ENCODE data around the gene RAB10. TPM values are rescaled to one million over a fixed set of nuclear protein-coding genes. Genes with fewer than 3 reads are reported as not detected.
A peak's percentile ranks its signal among the peaks of the same experiment; 100 is the strongest.

Gene RAB10
- total and polyA plus RNA-seq, 5 donors from 2014 or later, result 40.8 to 132 (median 112) TPM

DNA sequence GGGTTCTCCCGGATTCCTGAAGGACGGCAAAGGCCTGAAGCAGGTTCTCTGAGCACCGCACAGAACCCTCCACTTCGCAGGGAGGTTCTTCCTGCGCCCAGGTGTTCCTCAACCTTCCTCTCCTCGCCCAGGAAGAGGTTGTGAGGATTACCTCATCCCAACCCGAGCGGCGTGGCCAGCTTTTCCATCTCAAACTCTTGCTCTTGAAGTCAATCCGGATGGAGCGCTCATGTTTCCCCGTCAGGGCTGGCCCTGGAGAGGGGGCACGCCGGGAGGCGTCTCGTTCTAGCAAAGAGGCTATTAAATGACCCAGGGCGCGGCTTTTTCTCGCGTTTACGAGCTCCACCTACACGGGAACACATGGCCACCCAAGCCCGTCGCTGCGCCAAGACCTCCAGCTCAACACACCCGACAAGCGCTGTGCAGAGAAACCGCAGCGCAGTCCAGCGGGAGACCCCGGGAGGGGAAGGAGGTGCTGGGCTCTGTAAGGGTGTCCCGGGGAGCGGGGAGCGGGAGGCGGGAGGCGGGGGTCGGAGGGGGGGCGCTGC is 540 bp upstream of the RAB10 start:
- no peaks in the 10 kb centered on the region for H3K9me3 ChIP-seq (ENCODE audit: control insufficient read depth in 2 of 2, low read length in 2 of 2)

DNA sequence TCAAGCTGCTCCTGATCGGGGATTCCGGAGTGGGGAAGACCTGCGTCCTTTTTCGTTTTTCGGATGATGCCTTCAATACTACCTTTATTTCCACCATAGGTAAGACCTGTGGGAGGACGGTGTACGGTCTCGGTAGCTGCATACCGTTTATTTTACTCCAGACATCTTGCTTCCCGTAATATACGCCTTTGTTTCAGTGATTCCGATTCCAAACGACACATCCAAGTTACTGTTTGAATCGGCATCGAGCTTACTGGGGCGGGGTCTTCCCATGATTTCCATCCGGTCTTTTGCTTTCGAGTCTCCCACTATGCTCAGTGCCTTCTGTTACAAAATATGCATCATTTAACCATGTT is 731 bp downstream of the RAB10 start:
- no peaks in the 10 kb centered on the region for H3K27me3 Mint-ChIP-seq
- Histone ChIP-seq H3K4me1 (ENCODE audit: control insufficient read depth, insufficient read depth, low read length, poor library complexity, severe bottlenecking) (peaks cover 38% of the 10 kb centered on the region), H3K27ac (ENCODE audit: insufficient read depth, low read length, poor library complexity, severe bottlenecking) (peak overlapping the region; percentile 90), H3K9me3 (ENCODE audit: control insufficient read depth in 2 of 2, low read length in 2 of 2) (no peaks in the 10 kb centered on the region), H3K4me3 (ENCODE audit: low read depth, low read length) (peak overlapping the region; percentile 100), H3K27me3 (ENCODE audit: control insufficient read depth, insufficient read depth, low read length) (no peaks in the 10 kb centered on the region), H3K36me3 (ENCODE audit: control insufficient read depth, insufficient read depth, low read length) (peaks cover 2% of the 10 kb centered on the region)
- peaks cover 0 to 50% (median 28%) of the 10 kb centered on the region in 4 donors for H3K4me1 Mint-ChIP-seq
- peak overlapping the region; percentile 93 to 98 (median 95) for H3K4me3 Mint-ChIP-seq
- peak overlapping the region; percentile 60 to 98 (median 92) for H3K27ac Mint-ChIP-seq
- DNase-seq (peak in 1 of 3 donors; percentile 42), ATAC-seq (ENCODE audit: low read depth in 2 of 2) (no peak)
- no peaks in the 10 kb centered on the region for H3K36me3 Mint-ChIP-seq
- H3K9me3 Mint-ChIP-seq, result peaks cover 0 to 2% (median 0%) of the 10 kb centered on the region in 7 donors

More for the DNA sequence above, 540 bp upstream of the RAB10 start:
- Mint-ChIP-seq H3K36me3 (no peaks in the 10 kb centered on the region), H3K27me3 (no peaks in the 10 kb centered on the region), H3K4me1 (peaks cover 0 to 46% (median 27%) of the 10 kb centered on the region in 4 donors), H3K4me3 (peak overlapping the region; percentile 93 to 98 (median 95)), H3K27ac (peak overlapping the region; percentile 92 to 94 (median 93)), H3K9me3 (peaks cover 0 to 2% (median 0%) of the 10 kb centered on the region in 7 donors)
- peak overlapping the region; percentile 87 for H3K4me3 ChIP-seq (ENCODE audit: low read depth, low read length)
- DNase-seq (no peak), ATAC-seq (ENCODE audit: low read depth in 2 of 2) (no peak)
- H3K36me3 ChIP-seq (ENCODE audit: control insufficient read depth, insufficient read depth, low read length), result peaks cover 2% of the 10 kb centered on the region
- H3K27me3 ChIP-seq (ENCODE audit: control insufficient read depth, insufficient read depth, low read length), result no peaks in the 10 kb centered on the region
- H3K4me1 ChIP-seq (ENCODE audit: control insufficient read depth, insufficient read depth, low read length, poor library complexity, severe bottlenecking), result peaks cover 37% of the 10 kb centered on the region
- peak overlapping the region; percentile 90 for H3K27ac ChIP-seq (ENCODE audit: insufficient read depth, low read length, poor library complexity, severe bottlenecking)

DNA sequence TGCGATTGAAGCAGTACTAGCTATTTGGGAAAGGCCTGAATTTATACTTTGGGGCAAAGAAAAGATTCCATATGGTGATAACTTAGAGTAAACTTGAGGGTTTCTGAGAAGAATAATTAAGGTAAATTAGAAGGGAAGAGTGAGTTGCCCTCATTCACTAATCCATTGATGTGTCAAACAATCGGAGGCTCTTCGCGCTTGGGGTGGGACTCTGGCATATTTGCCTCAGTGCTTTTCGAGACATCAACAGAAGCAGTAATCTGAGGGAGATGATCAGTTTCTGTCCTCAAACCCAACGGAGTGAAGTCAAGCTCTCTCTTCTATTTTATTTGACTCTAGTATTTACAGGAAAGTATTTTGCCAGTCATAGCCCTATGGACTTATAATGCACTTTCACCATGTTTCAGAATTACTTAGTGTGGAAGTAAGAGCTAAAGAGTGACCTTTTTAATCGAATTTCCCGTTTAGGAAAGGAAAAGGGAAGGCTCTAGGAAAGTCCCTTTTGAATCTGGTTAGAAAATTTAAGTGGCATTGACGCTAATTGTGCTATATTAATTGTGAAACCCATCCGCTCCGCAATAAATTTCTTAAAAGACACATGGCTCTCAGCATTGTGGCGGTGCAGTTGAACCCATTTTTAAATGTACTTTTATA is 1.3 kb downstream of the RAB10 start:
- Histone ChIP-seq H3K27me3 (ENCODE audit: control insufficient read depth, insufficient read depth, low read length) (no peaks in the 10 kb centered on the region), H3K36me3 (ENCODE audit: control insufficient read depth, insufficient read depth, low read length) (peaks cover 4% of the 10 kb centered on the region), H3K4me3 (ENCODE audit: low read depth, low read length) (peak overlapping the region; percentile 100), H3K4me1 (ENCODE audit: control insufficient read depth, insufficient read depth, low read length, poor library complexity, severe bottlenecking) (peaks cover 44% of the 10 kb centered on the region), H3K27ac (ENCODE audit: insufficient read depth, low read length, poor library complexity, severe bottlenecking) (peak overlapping the region; percentile 5), H3K9me3 (ENCODE audit: control insufficient read depth in 2 of 2, low read length in 2 of 2) (no peaks in the 10 kb centered on the region)
- peak overlapping the region; percentile 93 to 98 (median 95) for H3K4me3 Mint-ChIP-seq
- H3K4me1 Mint-ChIP-seq, result peaks cover under 1 to 55% (median 31%) of the 10 kb centered on the region in 4 donors
- H3K36me3 Mint-ChIP-seq, result peaks cover 2% of the 10 kb centered on the region
- H3K27ac Mint-ChIP-seq, result peak overlapping the region; percentile 60 to 98 (median 92)
- H3K27me3 Mint-ChIP-seq, result no peaks in the 10 kb centered on the region
- peaks cover 0 to 2% (median 0%) of the 10 kb centered on the region in 7 donors for H3K9me3 Mint-ChIP-seq
- no peak for ATAC-seq (ENCODE audit: low read depth in 2 of 2)
- DNase-seq, result peak in 1 of 3 donors; percentile 21

DNA sequence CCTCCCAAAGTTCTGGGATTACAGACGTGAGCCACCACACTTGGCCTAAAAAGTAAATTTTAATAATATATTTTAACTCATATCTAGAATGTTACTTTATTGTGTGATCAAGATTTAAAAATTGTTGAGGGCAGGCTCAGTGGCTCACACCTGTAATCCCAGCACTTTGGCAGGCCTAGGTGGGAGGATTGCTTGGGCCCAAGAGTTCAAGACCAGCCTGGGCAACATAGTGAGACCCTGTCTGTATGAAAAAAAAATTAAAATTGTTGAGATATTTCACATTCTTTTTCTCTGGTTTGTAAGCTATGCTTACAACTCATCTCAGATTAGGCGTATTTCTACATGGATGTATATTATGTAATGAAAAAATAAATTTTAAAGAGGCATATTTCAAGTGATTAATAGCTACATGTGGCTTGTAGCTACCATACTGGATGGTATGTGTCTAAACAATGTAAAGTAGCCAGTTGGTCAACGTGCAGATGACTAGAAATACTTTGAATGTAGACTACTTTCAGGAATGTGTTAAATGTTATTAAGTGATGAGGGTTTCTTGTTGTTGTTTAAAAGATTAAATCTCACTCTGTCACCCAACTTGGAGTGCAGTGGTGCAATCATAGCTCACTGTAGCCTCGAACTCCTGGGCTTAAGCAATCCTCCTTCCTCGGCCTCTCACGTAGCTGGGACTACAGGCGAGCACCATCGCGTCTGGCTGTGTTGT is 5.9 kb downstream of the RAB10 start:
- DNase-seq (no peak), ATAC-seq (ENCODE audit: low read depth in 2 of 2) (no peak)
- no peaks in the 10 kb centered on the region for H3K9me3 Mint-ChIP-seq
- peak overlapping the region in 1 of 3 donors; percentile 46 for H3K27ac Mint-ChIP-seq
- H3K27ac ChIP-seq (ENCODE audit: insufficient read depth, low read length, poor library complexity, severe bottlenecking), result no peak overlapping the region
- H3K4me1 Mint-ChIP-seq, result peaks cover 19 to 85% (median 57%) of the 10 kb centered on the region in 4 donors
- H3K36me3 ChIP-seq (ENCODE audit: control insufficient read depth, insufficient read depth, low read length), result peaks cover 4% of the 10 kb centered on the region
- H3K36me3 Mint-ChIP-seq, result peaks cover 17% of the 10 kb centered on the region
- no peaks in the 10 kb centered on the region for H3K27me3 ChIP-seq (ENCODE audit: control insufficient read depth, insufficient read depth, low read length)
- no peaks in the 10 kb centered on the region for H3K9me3 ChIP-seq (ENCODE audit: control insufficient read depth in 2 of 2, low read length in 2 of 2)
- H3K27me3 Mint-ChIP-seq, result no peaks in the 10 kb centered on the region
- H3K4me3 ChIP-seq (ENCODE audit: low read depth, low read length), result no peak overlapping the region
- peaks cover 58% of the 10 kb centered on the region for H3K4me1 ChIP-seq (ENCODE audit: control insufficient read depth, insufficient read depth, low read length, poor library complexity, severe bottlenecking)
- H3K4me3 Mint-ChIP-seq, result peak overlapping the region in 2 of 4 donors; percentile 29 to 67

DNA sequence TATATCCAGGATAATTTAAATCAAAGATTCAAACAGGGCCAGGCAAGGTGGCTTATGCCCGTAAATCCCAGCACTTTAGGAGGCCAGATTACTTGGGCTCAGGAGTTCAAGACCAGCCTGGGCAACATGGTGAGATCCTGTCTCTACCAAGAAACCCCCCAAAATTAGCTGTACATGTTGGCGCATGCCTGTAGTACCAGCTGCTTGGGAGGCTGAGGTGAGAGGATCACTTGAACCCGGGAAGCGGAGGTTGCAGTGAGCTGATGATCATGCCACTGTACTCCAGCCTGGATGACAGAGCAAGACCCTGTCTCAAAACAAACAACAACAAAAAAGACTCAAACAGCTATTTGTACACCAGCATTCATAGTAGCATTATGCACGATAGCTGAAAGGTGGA is 9.2 kb downstream of the RAB10 start:
- H3K27me3 ChIP-seq (ENCODE audit: control insufficient read depth, insufficient read depth, low read length), result no peaks in the 10 kb centered on the region
- peak overlapping the region; percentile 2 to 63 (median 8) for H3K4me3 Mint-ChIP-seq
- no peak overlapping the region for H3K4me3 ChIP-seq (ENCODE audit: low read depth, low read length)
- DNase-seq (no peak), ATAC-seq (ENCODE audit: low read depth in 2 of 2) (no peak)
- peaks cover 27 to 76% (median 56%) of the 10 kb centered on the region in 4 donors for H3K4me1 Mint-ChIP-seq
- peaks cover 23% of the 10 kb centered on the region for H3K36me3 Mint-ChIP-seq
- H3K9me3 ChIP-seq (ENCODE audit: control insufficient read depth in 2 of 2, low read length in 2 of 2), result no peaks in the 10 kb centered on the region
- no peak overlapping the region for H3K27ac ChIP-seq (ENCODE audit: insufficient read depth, low read length, poor library complexity, severe bottlenecking)
- H3K27me3 Mint-ChIP-seq, result no peaks in the 10 kb centered on the region
- peaks cover 2% of the 10 kb centered on the region for H3K36me3 ChIP-seq (ENCODE audit: control insufficient read depth, insufficient read depth, low read length)
- H3K9me3 Mint-ChIP-seq, result no peaks in the 10 kb centered on the region
- peak overlapping the region in 1 of 3 donors; percentile 27 for H3K27ac Mint-ChIP-seq
- peaks cover 46% of the 10 kb centered on the region for H3K4me1 ChIP-seq (ENCODE audit: control insufficient read depth, insufficient read depth, low read length, poor library complexity, severe bottlenecking)

DNA sequence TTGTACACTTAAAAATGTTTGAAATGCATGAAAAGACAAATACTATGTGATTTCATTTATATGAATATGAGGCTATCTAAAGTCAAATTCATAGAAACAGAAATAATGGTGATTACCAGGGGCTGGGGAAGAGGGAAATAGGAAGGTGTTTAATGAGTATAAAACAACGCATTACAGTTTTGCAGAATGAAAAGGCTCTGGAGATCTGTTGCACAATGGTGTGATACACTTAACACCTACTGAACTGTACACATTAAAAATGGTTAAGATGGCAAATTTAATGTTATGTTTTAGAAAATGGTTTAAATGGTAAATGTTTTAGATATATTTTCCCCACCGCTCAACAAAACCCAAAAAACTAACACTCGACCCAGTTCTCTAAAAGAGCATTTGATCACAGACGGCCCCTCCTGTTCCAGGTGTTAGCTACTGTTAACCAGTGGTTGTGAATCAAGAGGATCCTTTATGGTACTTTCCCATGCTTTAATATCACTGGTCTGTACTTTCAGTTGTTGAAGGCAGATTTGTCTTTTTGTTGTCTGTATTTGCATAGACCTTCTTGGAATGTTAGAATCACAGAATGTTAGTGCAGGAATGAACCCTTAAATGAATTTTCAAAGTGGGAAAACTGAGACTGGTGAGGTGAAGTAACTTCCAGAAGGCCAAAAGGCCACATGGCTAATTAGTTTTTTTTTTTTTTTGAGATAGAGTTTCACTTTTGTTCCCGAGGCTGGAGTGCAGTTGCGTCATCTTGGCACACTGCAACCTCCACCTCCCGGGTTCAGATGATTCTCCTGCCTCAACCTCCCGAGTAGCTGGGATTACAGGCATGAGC is 10.2 kb downstream of the RAB10 start:
- peaks cover 37 to 80% (median 62%) of the 10 kb centered on the region in 4 donors for H3K4me1 Mint-ChIP-seq
- peak overlapping the region in 2 of 3 donors; percentile 3 to 52 for H3K27ac Mint-ChIP-seq
- peaks cover 2% of the 10 kb centered on the region for H3K36me3 ChIP-seq (ENCODE audit: control insufficient read depth, insufficient read depth, low read length)
- peak overlapping the region; percentile 47 for H3K27ac ChIP-seq (ENCODE audit: insufficient read depth, low read length, poor library complexity, severe bottlenecking)
- DNase-seq (peak in 1 of 3 donors; percentile 19), ATAC-seq (ENCODE audit: low read depth in 2 of 2) (no peak)
- H3K36me3 Mint-ChIP-seq, result peaks cover 26% of the 10 kb centered on the region
- H3K9me3 ChIP-seq (ENCODE audit: control insufficient read depth in 2 of 2, low read length in 2 of 2), result no peaks in the 10 kb centered on the region
- H3K9me3 Mint-ChIP-seq, result no peaks in the 10 kb centered on the region
- peaks cover 46% of the 10 kb centered on the region for H3K4me1 ChIP-seq (ENCODE audit: control insufficient read depth, insufficient read depth, low read length, poor library complexity, severe bottlenecking)
- peak overlapping the region; percentile 9 to 79 (median 37) for H3K4me3 Mint-ChIP-seq
- peak overlapping the region; percentile 75 for H3K4me3 ChIP-seq (ENCODE audit: low read depth, low read length)
- H3K27me3 ChIP-seq (ENCODE audit: control insufficient read depth, insufficient read depth, low read length), result no peaks in the 10 kb centered on the region
- no peaks in the 10 kb centered on the region for H3K27me3 Mint-ChIP-seq

DNA sequence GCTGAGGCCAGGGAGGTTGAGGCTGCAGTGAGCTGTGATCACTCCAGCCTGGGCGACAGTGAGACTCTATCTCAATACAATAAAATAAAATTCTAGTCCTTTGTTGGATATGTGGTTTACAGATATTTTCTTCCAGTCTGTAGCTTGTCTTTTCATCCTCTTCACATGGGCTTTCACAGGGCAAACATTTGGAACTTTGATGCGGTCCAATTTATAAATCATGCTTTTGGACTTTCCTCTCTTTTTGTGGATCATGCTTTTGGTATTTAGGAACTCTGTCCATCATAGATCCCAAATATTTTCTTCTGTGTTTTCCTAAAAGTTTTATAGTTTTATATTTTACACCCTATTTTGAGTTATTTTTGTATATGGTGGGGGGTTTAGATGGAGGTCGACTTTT is 14.9 kb downstream of the RAB10 start:
- H3K4me3 Mint-ChIP-seq, result no peak overlapping the region
- H3K4me1 ChIP-seq (ENCODE audit: control insufficient read depth, insufficient read depth, low read length, poor library complexity, severe bottlenecking), result peaks cover 31% of the 10 kb centered on the region
- no peak for ATAC-seq (ENCODE audit: low read depth in 2 of 2)

More for the DNA sequence above, 14.9 kb downstream of the RAB10 start:
- no peaks in the 10 kb centered on the region for H3K36me3 ChIP-seq (ENCODE audit: control insufficient read depth, insufficient read depth, low read length)
- no peaks in the 10 kb centered on the region for H3K27me3 Mint-ChIP-seq
- peaks cover 12% of the 10 kb centered on the region for H3K36me3 Mint-ChIP-seq
- H3K27ac Mint-ChIP-seq, result peak overlapping the region in 1 of 3 donors; percentile 5
- H3K9me3 Mint-ChIP-seq, result no peaks in the 10 kb centered on the region
- no peak for DNase-seq
- no peaks in the 10 kb centered on the region for H3K9me3 ChIP-seq (ENCODE audit: control insufficient read depth in 2 of 2, low read length in 2 of 2)
- peaks cover 45 to 79% (median 62%) of the 10 kb centered on the region in 4 donors for H3K4me1 Mint-ChIP-seq
- H3K27ac ChIP-seq (ENCODE audit: insufficient read depth, low read length, poor library complexity, severe bottlenecking), result no peak overlapping the region
- H3K4me3 ChIP-seq (ENCODE audit: low read depth, low read length), result no peak overlapping the region
- H3K27me3 ChIP-seq (ENCODE audit: control insufficient read depth, insufficient read depth, low read length), result no peaks in the 10 kb centered on the region

Data from CD4-positive, CD25-positive, alpha-beta regulatory T cell (primary cell).